ENCODE results near the gene REN. TPM values are rescaled to one million over a fixed set of nuclear protein-coding genes. Genes with fewer than 3 reads are reported as not detected.

REN gene
- total and polyA plus RNA-seq, 2 donors (not counting 3 experiments of a cell fraction or from before 2014, with no cell fraction given) = 0.11 TPM; not detected in 1

DNA sequence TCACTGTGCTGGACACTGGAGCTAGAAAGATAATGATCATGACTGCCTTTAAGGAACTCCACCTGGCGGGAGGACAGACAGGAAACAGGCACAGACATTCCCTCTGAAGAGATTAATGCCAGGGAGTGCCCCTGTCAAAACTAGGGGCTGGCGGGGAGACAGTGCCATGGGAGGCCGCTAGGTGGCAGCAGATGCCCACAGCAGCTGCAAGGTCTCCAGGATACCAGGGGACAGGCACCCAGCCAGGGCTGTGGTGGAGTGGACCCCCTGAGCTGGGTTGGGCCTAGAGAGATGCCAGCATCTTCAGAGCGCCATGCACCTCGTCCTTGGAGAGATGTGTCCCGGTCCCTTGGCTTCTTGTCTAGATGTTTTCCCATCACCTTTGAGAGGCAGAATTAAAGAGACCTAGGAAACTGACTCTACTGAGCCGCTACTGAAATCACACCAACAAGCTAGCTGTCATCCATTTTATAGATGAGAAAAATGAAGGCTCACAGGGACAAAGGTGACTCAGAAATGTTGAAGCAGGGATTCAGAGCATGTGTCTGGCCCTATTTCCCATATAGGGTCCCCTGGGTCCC lies 3.6 kb downstream of the REN start:
- ChIA-PET CTCF (interaction anchor here (0.6 to 26.7 kb wide), 36 partner anchors 8 to 645 kb away, joined by 3 to 770 read pairs (median 6); partner anchors contain the start of genes ETNK2, GOLT1A and PLEKHA6), POLR2A (interaction anchor here (0.7 to 1.0 kb wide), 2 partner anchors 13 to 44 kb away, joined by 3 read pairs; no protein-coding TSS in a partner anchor)
- peak; percentile 96 for FAIRE-seq
- Histone ChIP-seq H3K9me1 (replicated peaks; ENCODE audit: control insufficient read depth, extremely low read depth, insufficient read depth, low read length) (no peaks in the 10 kb centered on the region), H3K36me3 (ENCODE audit: control insufficient read depth in 2 of 2, extremely low read depth in 1 of 2, insufficient read depth in 2 of 2, low read length in 2 of 2) (no peaks in the 10 kb centered on the region), H3K9me3 (replicated peaks; ENCODE audit: control insufficient read depth, insufficient read depth, low read length) (no peaks in the 10 kb centered on the region), H3K4me3 (replicated peaks in 1 of 3; ENCODE audit: insufficient read depth in 1 of 3, low read depth in 1 of 3, low read length in 3 of 3) (no peak overlapping the region), H3K27ac (ENCODE audit: insufficient read depth, low read depth, low read length) (no peak overlapping the region), H4K20me1 (replicated peaks; ENCODE audit: control insufficient read depth, extremely low read depth, insufficient read depth, low read length) (no peaks in the 10 kb centered on the region), H3K27me3 (ENCODE audit: control insufficient read depth in 2 of 2, insufficient read depth in 2 of 2, low read length in 2 of 2) (peaks cover 0 to 2% of the 10 kb centered on the region in 2 experiments), H3K4me1 (ENCODE audit: control insufficient read depth, extremely low read depth, insufficient read depth, low read length) (peaks cover 3% of the 10 kb centered on the region), H3K4me2 (ENCODE audit: insufficient read depth, low read length) (no peak overlapping the region), H3K9ac (replicated peaks; ENCODE audit: extremely low read depth, insufficient read depth, low read length) (no peak overlapping the region), H2AFZ (ENCODE audit: low read depth, low read length) (peak overlapping the region; percentile 3), H3K79me2 (ENCODE audit: control insufficient read depth, insufficient read depth, low read length) (no peaks in the 10 kb centered on the region)
- TF ChIP-seq FOS (IDR thresholded peaks at IDR 0.05; ENCODE audit: borderline replicate concordance, insufficient read depth, low read length) (no peak), GATA2 (IDR thresholded peaks at IDR 0.05; ENCODE audit: insufficient read depth, insufficient read length, low read depth, low read length) (no peak), CTCF (IDR thresholded peaks at IDR 0.05; ENCODE audit: extremely low read depth in 1 of 2, insufficient read depth in 1 of 2, low read depth in 1 of 2, low read length in 2 of 2) (peak; percentile 98), POLR2A (IDR thresholded peaks at IDR 0.05; ENCODE audit: low read depth, low read length) (no peak)
- intact Hi-C loops (cut with micrococcal nuclease) (loop anchor here (1.0 to 2.0 kb wide), 7 partner anchors 36 to 341 kb away; partner anchors contain the start of gene SNRPE), dilution Hi-C loops (cut with MboI; ENCODE audit: extremely low pct_ligation_motif_present, low sequenced_read_pairs) (loop anchor here (25.0 kb wide), 1 partner anchor 175 kb away; no protein-coding TSS in a partner anchor)
- DNase-seq (ENCODE audit: low read depth, low spot score) = peak; percentile 68
- no TSS peak for BruUV-seq (replicated peaks)

Data from endothelial cell of umbilical vein (primary cell).